ENCODE measurements around the gene SECTM1.

The SECTM1 gene

GRCh38 chr17:82328994-82329507 lies 4.5 kb downstream of the SECTM1 start:
- DNase-seq (ENCODE audit: low read depth in 1 of 2, low spot score in 1 of 2), result no peak

- no peak for DNase-seq (ENCODE audit: low read depth in 1 of 2, low spot score in 1 of 2)
Measured at GRCh38 chr17:82328141-82328993, 5.2 kb downstream of the SECTM1 start.

- DNase-seq (ENCODE audit: low read depth in 1 of 2, low spot score in 1 of 2), result no peak
Measured at GRCh38 chr17:82327757-82328140, 5.8 kb downstream of the SECTM1 start.

GRCh38 chr17:82327289-82327688 lies 6.3 kb downstream of the SECTM1 start:
- DNase-seq (ENCODE audit: low read depth in 1 of 2, low spot score in 1 of 2), result no peak

GRCh38 chr17:82325286-82326180 lies 8.0 kb downstream of the SECTM1 start:
- DNase-seq (ENCODE audit: low read depth in 1 of 2, low spot score in 1 of 2), result no peak

GRCh38 chr17:82324566-82325285 lies 8.8 kb downstream of the SECTM1 start:
- DNase-seq (ENCODE audit: low read depth in 1 of 2, low spot score in 1 of 2), result no peak

- DNase-seq (ENCODE audit: low read depth in 1 of 2, low spot score in 1 of 2), result no peak
Measured at GRCh38 chr17:82323514-82324234, 9.9 kb downstream of the SECTM1 start.

GRCh38 chr17:82322526-82323453 lies 10.8 kb downstream of the SECTM1 start:
- DNase-seq (ENCODE audit: low read depth in 1 of 2, low spot score in 1 of 2), result no peak

GRCh38 chr17:82321947-82322466 lies 11.6 kb downstream of the SECTM1 start:
- DNase-seq (ENCODE audit: low read depth in 1 of 2, low spot score in 1 of 2), result no peak

GRCh38 chr17:82320956-82321927 lies 12.3 kb downstream of the SECTM1 start:
- DNase-seq (ENCODE audit: low read depth in 1 of 2, low spot score in 1 of 2), result peak in 1 of 2 donors; percentile 66

GRCh38 chr17:82320140-82320840 lies 13.3 kb downstream of the SECTM1 start:
- no peak for DNase-seq (ENCODE audit: low read depth in 1 of 2, low spot score in 1 of 2)

GRCh38 chr17:82319619-82320062 lies 13.9 kb downstream of the SECTM1 start:
- DNase-seq (ENCODE audit: low read depth in 1 of 2, low spot score in 1 of 2), result no peak

- DNase-seq (ENCODE audit: low read depth in 1 of 2, low spot score in 1 of 2), result no peak
Measured at GRCh38 chr17:82318772-82319606, 14.6 kb downstream of the SECTM1 start.

- DNase-seq (ENCODE audit: low read depth in 1 of 2, low spot score in 1 of 2), result no peak
Measured at GRCh38 chr17:82318169-82318498, 15.4 kb downstream of the SECTM1 start.

GRCh38 chr17:82317394-82318168 lies 16.0 kb downstream of the SECTM1 start, which contains the start of gene CD7:
CD7 (minus strand) TSS chr17:82317608; CDS start chr17:82317495, 113 bp downstream.
- peak in 1 of 2 donors; percentile 49 for DNase-seq (ENCODE audit: low read depth in 1 of 2, low spot score in 1 of 2)

Measured in activated T-helper 1 cell treated with anti-CD3 and anti-CD28 coated beads, Interleukin-2, amount 50 U/mL, for 16 hours (primary cell).